Endometrial microvascular endothelial cells (primary cell): Measurements from ENCODE around the gene ETS2. TPM values are rescaled to one million over a fixed set of nuclear protein-coding genes. Genes with fewer than 3 reads are reported as not detected.

Experiments
- in situ Hi-C: cut with HindIII; loops from 2 replicates; pipeline ENCODE4 v1.10.0; 2017; ENCODE audit warnings: low sequenced_read_pairs, low pct_unique_long_range_greater_than_20kb; ENCODE audit errors: inconsistent ontology term
- total RNA-seq: library from RNA; depleted of rRNA; stranded (reverse); fragments of >200 nt; gene quantifications from one replicate; pipeline ENCODE4 v1.2.3, GENCODE V29; 2015; ENCODE audit errors: inconsistent ontology term

The ETS2 gene
- total RNA-seq, 1 donor from 2014 or later = 48.7 TPM

GRCh38 chr21:38864964-38865363 is 59.2 kb downstream of the ETS2 start:
- in situ Hi-C loops = no loop called here

- in situ Hi-C loops = no loop called here
Measured at GRCh38 chr21:38869196-38869595, 63.5 kb downstream of the ETS2 start.

- in situ Hi-C loops = no loop called here
Measured at GRCh38 chr21:38869946-38870345, 64.2 kb downstream of the ETS2 start.
